ENCODE data around the gene TRPM5.
"Not testable (repeated sequence)": the region's sequence is repeated elsewhere in the genome, so short reads cannot be mapped to it uniquely, and the experiment has no call there.

Gene TRPM5, protein sequence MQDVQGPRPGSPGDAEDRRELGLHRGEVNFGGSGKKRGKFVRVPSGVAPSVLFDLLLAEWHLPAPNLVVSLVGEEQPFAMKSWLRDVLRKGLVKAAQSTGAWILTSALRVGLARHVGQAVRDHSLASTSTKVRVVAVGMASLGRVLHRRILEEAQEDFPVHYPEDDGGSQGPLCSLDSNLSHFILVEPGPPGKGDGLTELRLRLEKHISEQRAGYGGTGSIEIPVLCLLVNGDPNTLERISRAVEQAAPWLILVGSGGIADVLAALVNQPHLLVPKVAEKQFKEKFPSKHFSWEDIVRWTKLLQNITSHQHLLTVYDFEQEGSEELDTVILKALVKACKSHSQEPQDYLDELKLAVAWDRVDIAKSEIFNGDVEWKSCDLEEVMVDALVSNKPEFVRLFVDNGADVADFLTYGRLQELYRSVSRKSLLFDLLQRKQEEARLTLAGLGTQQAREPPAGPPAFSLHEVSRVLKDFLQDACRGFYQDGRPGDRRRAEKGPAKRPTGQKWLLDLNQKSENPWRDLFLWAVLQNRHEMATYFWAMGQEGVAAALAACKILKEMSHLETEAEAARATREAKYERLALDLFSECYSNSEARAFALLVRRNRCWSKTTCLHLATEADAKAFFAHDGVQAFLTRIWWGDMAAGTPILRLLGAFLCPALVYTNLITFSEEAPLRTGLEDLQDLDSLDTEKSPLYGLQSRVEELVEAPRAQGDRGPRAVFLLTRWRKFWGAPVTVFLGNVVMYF (N-terminal part only)

DNA sequence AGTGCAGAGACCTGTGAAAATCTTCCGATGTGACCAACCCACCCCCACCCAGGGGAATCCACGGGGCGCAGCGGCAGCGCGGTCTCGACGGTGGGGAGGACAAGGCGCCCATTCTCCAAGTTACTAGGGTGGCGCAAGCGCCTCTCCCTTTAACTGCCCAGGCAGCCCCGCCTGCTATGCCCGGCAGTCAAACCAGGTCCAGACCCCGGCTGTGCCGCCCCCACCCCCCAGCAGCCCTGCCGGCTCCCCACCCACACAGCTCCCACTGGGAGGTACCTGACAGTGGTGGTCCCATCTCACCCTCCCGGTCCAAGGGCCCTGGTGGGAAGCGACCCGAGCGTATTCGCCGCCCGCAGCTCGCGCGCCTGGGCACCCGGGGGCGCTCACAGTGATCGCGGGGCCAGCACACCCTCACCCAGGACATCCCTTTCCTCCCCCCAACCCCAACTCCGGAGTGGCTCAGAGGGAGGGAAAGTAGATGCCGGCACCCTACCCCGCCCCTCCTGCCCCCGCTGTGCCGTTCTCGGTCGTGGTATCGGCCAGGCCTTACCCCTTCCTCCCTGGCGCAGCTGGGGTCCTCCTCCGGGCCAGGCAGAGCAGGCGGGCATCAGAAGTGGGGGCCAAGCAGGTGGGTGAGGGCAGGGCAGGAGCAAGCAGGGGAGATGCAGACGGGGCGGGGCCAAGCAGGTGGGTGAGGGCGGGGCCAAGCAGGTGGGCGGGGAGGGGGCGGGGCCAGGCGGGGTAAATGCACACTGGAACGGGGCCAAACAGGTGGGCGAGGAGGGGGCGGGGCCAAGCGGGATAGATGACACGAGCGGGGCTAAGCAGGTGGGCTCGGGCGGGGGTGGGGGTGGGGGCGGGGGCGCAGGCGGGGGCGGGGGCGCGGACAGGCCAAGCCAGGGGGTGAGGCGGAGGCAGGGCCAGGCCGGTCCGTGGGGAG is at the start of gene TRPM5:
TSS of gene TRPM5 (minus strand) at position 634 of the 940 bp plus-strand sequence. CDS start 21,478 bp downstream, outside the sequence.
- DNase-seq, result peak; percentile 48

- DNase-seq, result no peak
Measured at GRCh38 chr11:2489083-2489482, 44.8 kb upstream of the TRPM5 start.

DNA sequence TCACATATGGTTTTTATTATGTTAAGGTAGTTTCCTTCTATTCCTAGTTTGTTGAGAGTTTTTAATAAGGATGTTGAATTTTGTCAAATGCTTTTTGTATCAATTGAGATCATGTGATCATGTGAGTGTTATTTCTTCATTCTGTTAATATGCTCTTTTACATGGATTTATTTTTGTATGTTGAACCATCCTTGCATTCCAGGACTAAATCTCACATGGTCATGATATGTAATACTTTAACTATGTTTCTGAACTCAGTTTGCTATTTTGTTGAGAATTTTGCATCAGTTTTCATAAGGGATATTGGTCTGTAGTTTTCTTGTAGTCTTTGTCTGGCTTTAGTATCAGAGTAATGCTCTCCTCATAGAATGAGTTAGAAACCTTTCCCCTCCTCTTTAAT is 43.7 kb upstream of the TRPM5 start:
- DNase-seq, result no peak

- DNase-seq, result no peak
Measured at GRCh38 chr11:2484576-2485125, 40.3 kb upstream of the TRPM5 start.

DNA sequence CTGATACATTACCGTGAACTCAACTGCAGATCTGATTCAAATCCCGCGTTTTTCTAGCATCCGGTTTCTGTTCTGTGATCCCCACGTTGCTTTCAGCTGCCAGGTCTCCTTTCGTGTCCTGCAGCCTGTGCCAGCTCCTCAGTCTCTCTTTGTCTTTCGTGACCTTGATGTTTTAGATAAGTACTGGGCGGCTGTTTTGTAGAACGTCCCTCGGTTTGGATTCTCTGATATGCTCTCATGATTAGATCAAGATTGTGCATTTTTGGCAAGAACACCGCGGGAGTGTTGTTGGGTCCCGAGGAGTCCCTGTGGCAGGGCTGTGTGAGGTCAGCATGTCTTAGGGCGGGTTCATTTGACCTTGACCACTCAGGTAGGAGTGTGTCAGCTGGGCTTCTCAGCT is 39.1 kb upstream of the TRPM5 start:
- peak; percentile 72 for DNase-seq

DNA sequence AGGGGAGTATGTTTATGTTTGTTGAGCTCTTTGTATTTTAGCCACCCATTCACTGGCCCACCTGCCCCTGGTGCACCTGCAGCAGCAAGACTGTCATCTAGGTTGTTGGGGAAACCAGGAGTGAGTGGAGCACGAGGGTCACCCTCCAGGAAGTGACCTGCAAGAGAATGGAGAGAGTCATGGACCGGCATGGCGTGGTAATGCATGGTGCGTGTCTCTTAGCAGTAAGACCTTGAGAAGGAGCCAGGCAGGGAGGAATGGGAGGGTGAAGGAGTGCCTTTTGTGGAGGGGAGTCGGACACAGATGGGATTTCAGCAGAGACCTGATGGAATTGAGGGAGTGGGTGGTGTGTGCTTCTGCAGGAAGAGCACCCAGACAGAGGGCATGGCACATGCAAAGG is 38.4 kb upstream of the TRPM5 start:
- DNase-seq, result peak; percentile 17

DNA sequence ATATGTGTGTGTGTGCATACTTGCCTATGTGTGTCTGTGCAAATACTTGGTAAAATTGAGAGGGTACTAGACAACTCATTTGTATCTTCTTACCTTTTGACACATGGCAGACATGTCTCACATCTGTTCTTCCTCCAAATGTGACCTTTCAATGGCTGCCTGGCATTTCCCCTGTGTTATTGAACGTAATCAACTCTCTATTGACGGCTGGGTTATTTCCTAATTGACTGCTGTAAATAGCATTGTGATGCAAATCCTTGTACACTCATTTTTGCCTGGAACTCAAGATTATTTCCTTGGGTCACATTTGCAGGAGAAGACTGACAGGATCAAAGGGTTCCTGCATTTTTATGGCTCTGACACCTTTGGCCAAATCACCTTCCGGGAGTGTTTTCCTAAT is 37.9 kb upstream of the TRPM5 start:
- no peak for DNase-seq

- DNase-seq, result peak; percentile 11
Measured at GRCh38 chr11:2481253-2481652, 36.9 kb upstream of the TRPM5 start.

GRCh38 chr11:2480874-2481220 is 36.5 kb upstream of the TRPM5 start:
- no peak for DNase-seq

- not testable (repeated sequence) for DNase-seq
Measured at GRCh38 chr11:2480067-2480873, 36.0 kb upstream of the TRPM5 start.

DNA sequence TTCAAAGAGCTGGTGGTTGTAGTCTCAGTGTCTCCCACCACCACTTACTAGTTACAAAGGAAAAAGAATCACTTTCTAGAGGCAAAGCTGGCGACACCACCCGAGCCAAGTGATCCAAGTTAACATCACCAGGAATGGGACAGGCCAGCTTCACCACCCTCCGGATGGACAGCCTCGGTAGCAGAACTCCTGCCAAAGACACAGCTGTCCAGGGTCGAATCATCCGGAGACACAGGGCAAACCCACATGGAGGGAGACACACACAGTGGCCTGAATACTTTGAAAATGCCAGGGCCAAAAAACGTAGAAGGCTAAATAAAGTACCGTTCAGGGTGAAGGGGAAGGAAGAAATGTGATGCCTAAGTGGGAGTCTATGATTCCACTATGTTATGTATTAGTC is 33.6 kb upstream of the TRPM5 start:
- no peak for DNase-seq

GRCh38 chr11:2477254-2477653 is 32.9 kb upstream of the TRPM5 start:
- peak; percentile 13 for DNase-seq

- DNase-seq, result no peak
Measured at GRCh38 chr11:2475136-2475918, 31.0 kb upstream of the TRPM5 start.

- DNase-seq, result peak; percentile 24
Measured at GRCh38 chr11:2474059-2474901, 30.0 kb upstream of the TRPM5 start.

- no peak for DNase-seq
Measured at GRCh38 chr11:2473361-2474058, 29.2 kb upstream of the TRPM5 start.

DNA sequence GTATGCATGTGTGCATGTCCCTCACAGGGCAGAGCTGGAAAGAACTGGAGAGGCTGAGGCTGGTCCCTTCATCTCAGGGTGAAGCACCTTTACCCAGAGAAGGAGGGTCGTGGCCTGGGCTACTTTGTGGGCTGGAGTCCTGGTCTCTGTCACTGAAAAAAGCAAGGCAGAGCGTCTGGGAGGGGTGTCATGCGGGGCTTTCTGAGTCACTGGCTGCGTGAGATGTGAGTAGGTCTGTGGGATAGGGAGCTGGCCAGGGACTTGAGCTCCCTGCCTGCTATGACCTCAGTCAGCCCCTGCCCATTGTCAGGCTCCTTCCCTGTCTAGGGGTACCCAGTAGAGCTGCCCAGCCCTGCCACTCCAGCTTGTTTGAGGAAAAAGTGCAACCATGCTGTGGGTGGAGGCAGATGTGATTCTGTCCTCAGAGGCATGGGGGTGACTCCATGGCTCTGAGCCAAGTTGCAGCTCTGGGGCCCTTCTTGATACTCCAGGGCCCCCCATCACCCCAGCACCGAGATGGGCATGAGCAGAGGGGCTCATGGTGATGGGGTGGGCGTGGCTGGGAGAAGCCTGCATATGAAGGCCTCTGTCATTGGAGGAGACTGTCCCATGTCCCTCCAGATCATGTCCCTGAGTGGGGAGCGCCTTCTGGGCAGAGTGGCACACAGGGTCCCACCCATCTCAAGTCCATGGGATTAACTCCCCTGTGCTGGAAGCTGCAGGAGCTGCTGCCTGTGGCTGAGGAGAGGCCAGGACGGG is 28.3 kb upstream of the TRPM5 start:
- DNase-seq, result no peak

- no peak for DNase-seq
Measured at GRCh38 chr11:2471804-2472096, 27.4 kb upstream of the TRPM5 start.

DNA sequence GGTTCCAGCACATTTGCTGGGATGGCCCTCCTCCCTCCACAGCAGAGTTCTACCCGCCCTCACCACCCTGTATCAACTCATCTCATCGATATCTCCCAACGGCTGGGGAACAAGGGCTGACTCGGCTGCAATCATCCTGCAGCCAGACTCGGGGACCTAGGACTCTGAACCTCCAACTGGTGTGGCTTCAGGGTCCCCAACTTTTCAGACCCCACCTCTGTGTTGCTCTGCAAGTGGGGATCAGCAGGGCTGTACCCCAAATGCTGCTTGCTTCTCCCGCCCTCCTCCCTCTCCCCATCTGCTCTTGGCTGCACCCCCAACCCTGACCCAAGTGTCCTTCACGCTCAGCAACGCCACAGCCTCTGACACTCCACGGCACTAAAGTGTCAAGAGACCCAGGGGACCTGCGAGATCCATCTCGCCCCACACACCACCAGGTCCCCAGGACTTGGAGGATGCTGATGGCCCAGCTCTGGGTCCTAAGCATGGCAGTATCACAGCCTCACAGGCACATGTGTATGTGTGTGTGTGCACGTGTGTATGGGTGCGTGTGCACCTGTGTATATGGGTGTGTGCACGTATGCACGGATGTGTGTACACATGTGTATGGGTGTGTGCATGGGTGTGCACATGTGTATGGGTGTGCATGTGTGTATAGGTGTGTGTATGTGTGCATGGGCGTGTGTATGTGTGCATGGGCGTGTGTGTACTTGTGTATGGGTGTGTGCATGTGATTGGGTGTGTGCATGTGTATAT is 26.9 kb upstream of the TRPM5 start:
- DNase-seq, result no peak

All from NCI-H1092 (cell line).